ENCODE measurements around the gene HCN2.
A peak's percentile ranks its signal among the peaks of the same experiment; 100 is the strongest.

The HCN2 gene

GRCh38 chr19:589693-590395, at the start of gene HCN2:
HCN2 (plus strand) TSS chr19:589881; CDS start chr19:589946, 65 bp downstream.
- DNase-seq (ENCODE audit: low read depth in 2 of 2): no peak

GRCh38 chr19:540867-541637, 48.6 kb upstream of the HCN2 start:
- DNase-seq (ENCODE audit: low read depth in 2 of 2): no peak

GRCh38 chr19:541699-542098, 48.0 kb upstream of the HCN2 start:
- no peak for DNase-seq (ENCODE audit: low read depth in 2 of 2)

- no peak for DNase-seq (ENCODE audit: low read depth in 2 of 2)
Observed at GRCh38 chr19:542173-542866, 47.4 kb upstream of the HCN2 start.

GRCh38 chr19:543910-544608, 45.6 kb upstream of the HCN2 start, which contains the start of gene GZMM:
GZMM (plus strand) TSS chr19:544053; CDS start chr19:544072, 19 bp downstream.
- peak; percentile 56 to 67 for DNase-seq (ENCODE audit: low read depth in 2 of 2)

- no peak for DNase-seq (ENCODE audit: low read depth in 2 of 2)
Observed at GRCh38 chr19:547117-547516, 42.6 kb upstream of the HCN2 start.

GRCh38 chr19:547836-548720, 41.6 kb upstream of the HCN2 start:
- no peak for DNase-seq (ENCODE audit: low read depth in 2 of 2)

GRCh38 chr19:548886-549830, 40.5 kb upstream of the HCN2 start:
- no peak for DNase-seq (ENCODE audit: low read depth in 2 of 2)

GRCh38 chr19:554817-555216, 34.9 kb upstream of the HCN2 start:
- no peak for DNase-seq (ENCODE audit: low read depth in 2 of 2)

GRCh38 chr19:555474-555808, 34.2 kb upstream of the HCN2 start:
- DNase-seq (ENCODE audit: low read depth in 2 of 2): no peak

- DNase-seq (ENCODE audit: low read depth in 2 of 2): no peak
Observed at GRCh38 chr19:556611-557382, 32.9 kb upstream of the HCN2 start.

- DNase-seq (ENCODE audit: low read depth in 2 of 2): no peak
Observed at GRCh38 chr19:558770-559439, 30.8 kb upstream of the HCN2 start.

- no peak for DNase-seq (ENCODE audit: low read depth in 2 of 2)
Observed at GRCh38 chr19:560121-560520, 29.6 kb upstream of the HCN2 start.

GRCh38 chr19:566403-566802, 23.3 kb upstream of the HCN2 start:
- no peak for DNase-seq (ENCODE audit: low read depth in 2 of 2)

GRCh38 chr19:566844-567243, 22.8 kb upstream of the HCN2 start:
- DNase-seq (ENCODE audit: low read depth in 2 of 2): no peak

- no peak for DNase-seq (ENCODE audit: low read depth in 2 of 2)
Observed at GRCh38 chr19:567296-567900, 22.3 kb upstream of the HCN2 start.

- no peak for DNase-seq (ENCODE audit: low read depth in 2 of 2)
Observed at GRCh38 chr19:570251-570686, 19.4 kb upstream of the HCN2 start.

GRCh38 chr19:570937-571565, 18.6 kb upstream of the HCN2 start:
- DNase-seq (ENCODE audit: low read depth in 2 of 2): peak in 1 of 2 donors; percentile 34
